Skin of body (tissue), 2 donors: ENCODE data around the gene CPNE7. TPM values are rescaled to one million over a fixed set of nuclear protein-coding genes. Genes with fewer than 3 reads are reported as not detected.
"Not testable (repeated sequence)": the region's sequence is repeated elsewhere in the genome, so short reads cannot be mapped to it uniquely, and the experiment has no call there.

Source experiments
- DNase-seq: peaks from one replicate; lab custom pipeline; 2025; lab: John Stamatoyannopoulos, UW
- total RNA-seq: library from RNA; depleted of rRNA; stranded (reverse); fragments of >200 nt; gene quantifications from one replicate; pipeline ENCODE4 v1.2.3, GENCODE V29; 2014

Gene CPNE7
- total RNA-seq, 1 donor from 2014 or later: 0.89 TPM

GRCh38 chr16:89621136-89621697, 45.7 kb downstream of the CPNE7 start:
- DNase-seq: no peak

GRCh38 chr16:89621698-89622409, 46.3 kb downstream of the CPNE7 start:
- DNase-seq: no peak

- DNase-seq: no peak
Observed at GRCh38 chr16:89623511-89624261, 48.1 kb downstream of the CPNE7 start.

GRCh38 chr16:89624777-89625761, 49.5 kb downstream of the CPNE7 start:
- no peak for DNase-seq

GRCh38 chr16:89629827-89630610, 54.5 kb downstream of the CPNE7 start:
- no peak for DNase-seq

GRCh38 chr16:89633064-89633631, 57.6 kb downstream of the CPNE7 start:
- DNase-seq: no peak

- not testable (repeated sequence) for DNase-seq
Observed at GRCh38 chr16:89634463-89635385, 59.2 kb downstream of the CPNE7 start.

GRCh38 chr16:89636663-89637062, 61.1 kb downstream of the CPNE7 start:
- no peak for DNase-seq

GRCh38 chr16:89637379-89637778, 61.8 kb downstream of the CPNE7 start:
- DNase-seq: no peak

GRCh38 chr16:89638455-89638854, 62.9 kb downstream of the CPNE7 start:
- no peak for DNase-seq

GRCh38 chr16:89639385-89639784, 63.8 kb downstream of the CPNE7 start:
- DNase-seq: no peak

GRCh38 chr16:89641458-89642119, 66.0 kb downstream of the CPNE7 start:
- DNase-seq: no peak

GRCh38 chr16:89642574-89642973, 67.0 kb downstream of the CPNE7 start:
- DNase-seq: no peak

GRCh38 chr16:89643769-89644300, 68.3 kb downstream of the CPNE7 start:
- no peak for DNase-seq

GRCh38 chr16:89645122-89645521, 69.6 kb downstream of the CPNE7 start:
- DNase-seq: no peak

- no peak for DNase-seq
Observed at GRCh38 chr16:89646270-89646669, 70.7 kb downstream of the CPNE7 start.
